ENCODE measurements around the gene DCC.

The DCC gene

DNA sequence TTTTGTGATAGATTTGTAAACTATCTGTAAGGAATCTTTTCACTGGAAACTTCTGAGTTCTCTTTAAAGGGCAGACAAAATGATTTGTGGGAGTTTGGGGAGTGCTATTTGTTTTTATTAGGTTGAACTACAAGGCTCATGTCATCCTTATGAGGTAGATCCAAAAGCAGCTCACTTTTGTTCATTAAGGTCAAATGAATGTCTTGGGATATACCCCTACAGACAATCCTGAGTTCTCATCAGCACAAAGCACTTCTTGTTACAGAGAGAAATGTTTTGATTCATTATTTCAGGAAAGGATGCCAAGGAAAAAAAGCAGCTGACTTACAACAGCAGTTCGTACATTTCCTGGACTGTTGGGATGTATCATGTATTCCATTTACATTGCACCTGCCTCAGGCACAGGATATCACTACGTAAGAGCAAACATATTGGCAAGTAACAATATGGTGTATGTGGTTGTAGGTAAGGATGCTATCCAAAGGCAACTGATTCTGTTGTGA lies 68.9 kb downstream of the DCC start:
- no peak for DNase-seq
- Histone ChIP-seq H3K27me3 (replicated peaks; ENCODE audit: control insufficient read depth, insufficient read depth, low read length, poor library complexity, severe bottlenecking) (no peaks in the 10 kb centered on the region), H3K4me1 (ENCODE audit: control insufficient read depth, insufficient read depth, low read length, poor library complexity, severe bottlenecking) (no peaks in the 10 kb centered on the region), H3K9me3 (ENCODE audit: control insufficient read depth, low read length) (no peaks in the 10 kb centered on the region), H3K4me3 (ENCODE audit: insufficient read depth, low read depth, low read length, poor library complexity, severe bottlenecking) (no peak overlapping the region), H3K36me3 (ENCODE audit: control insufficient read depth, insufficient read depth, low read length) (no peaks in the 10 kb centered on the region), H3K27ac (ENCODE audit: insufficient read depth, low read length, poor library complexity, severe bottlenecking) (no peak overlapping the region)

DNA sequence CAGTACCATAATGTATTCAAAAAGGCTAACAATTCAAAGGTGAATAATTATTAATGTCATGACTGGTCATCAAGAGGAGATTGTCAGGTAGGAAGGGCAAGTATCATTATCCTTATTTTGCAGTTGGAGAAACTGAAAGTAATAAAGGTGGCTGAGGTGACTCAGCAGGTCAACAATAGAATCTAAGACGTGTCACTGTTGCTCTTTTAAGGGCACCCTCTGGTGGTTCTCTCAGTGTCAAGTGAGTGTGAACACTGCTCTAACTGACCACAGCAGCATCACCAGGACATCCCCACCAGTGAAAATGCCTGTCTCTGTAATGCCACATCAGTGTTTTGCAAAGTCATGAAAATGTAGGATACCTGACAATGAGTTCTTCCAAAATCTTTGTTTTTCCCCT lies 69.7 kb downstream of the DCC start:
- Histone ChIP-seq H3K27ac (ENCODE audit: insufficient read depth, low read length, poor library complexity, severe bottlenecking) (no peak overlapping the region), H3K4me1 (ENCODE audit: control insufficient read depth, insufficient read depth, low read length, poor library complexity, severe bottlenecking) (no peaks in the 10 kb centered on the region), H3K27me3 (replicated peaks; ENCODE audit: control insufficient read depth, insufficient read depth, low read length, poor library complexity, severe bottlenecking) (no peaks in the 10 kb centered on the region), H3K36me3 (ENCODE audit: control insufficient read depth, insufficient read depth, low read length) (no peaks in the 10 kb centered on the region), H3K9me3 (ENCODE audit: control insufficient read depth, low read length) (no peaks in the 10 kb centered on the region), H3K4me3 (ENCODE audit: insufficient read depth, low read depth, low read length, poor library complexity, severe bottlenecking) (no peak overlapping the region)
- DNase-seq: no peak

DNA sequence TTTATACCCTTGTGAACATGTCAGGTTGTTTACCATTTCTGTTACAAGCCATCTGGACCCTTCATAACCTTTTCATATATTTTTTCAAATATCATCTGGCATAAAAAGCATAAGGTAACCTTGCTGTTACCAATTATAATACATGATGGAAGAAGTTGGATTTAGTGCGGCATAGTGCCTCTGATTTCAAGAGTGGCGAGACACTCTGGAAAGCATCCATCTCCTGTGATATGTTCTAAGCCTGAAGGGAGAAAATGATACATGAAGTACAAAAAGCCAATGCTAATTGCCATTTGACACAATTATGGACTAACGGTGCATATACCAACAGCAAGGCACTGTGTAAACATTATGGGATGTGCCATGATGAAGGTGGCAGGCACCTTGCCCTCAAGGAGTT lies 75.1 kb downstream of the DCC start:
- DNase-seq: no peak
- no peak overlapping the region for H3K27ac ChIP-seq (ENCODE audit: insufficient read depth, low read length, poor library complexity, severe bottlenecking)
- H3K4me3 ChIP-seq (ENCODE audit: insufficient read depth, low read depth, low read length, poor library complexity, severe bottlenecking): no peak overlapping the region
- H3K27me3 ChIP-seq (replicated peaks; ENCODE audit: control insufficient read depth, insufficient read depth, low read length, poor library complexity, severe bottlenecking): no peaks in the 10 kb centered on the region
- no peaks in the 10 kb centered on the region for H3K9me3 ChIP-seq (ENCODE audit: control insufficient read depth, low read length)
- H3K36me3 ChIP-seq (ENCODE audit: control insufficient read depth, insufficient read depth, low read length): no peaks in the 10 kb centered on the region
- H3K4me1 ChIP-seq (ENCODE audit: control insufficient read depth, insufficient read depth, low read length, poor library complexity, severe bottlenecking): no peaks in the 10 kb centered on the region

DNA sequence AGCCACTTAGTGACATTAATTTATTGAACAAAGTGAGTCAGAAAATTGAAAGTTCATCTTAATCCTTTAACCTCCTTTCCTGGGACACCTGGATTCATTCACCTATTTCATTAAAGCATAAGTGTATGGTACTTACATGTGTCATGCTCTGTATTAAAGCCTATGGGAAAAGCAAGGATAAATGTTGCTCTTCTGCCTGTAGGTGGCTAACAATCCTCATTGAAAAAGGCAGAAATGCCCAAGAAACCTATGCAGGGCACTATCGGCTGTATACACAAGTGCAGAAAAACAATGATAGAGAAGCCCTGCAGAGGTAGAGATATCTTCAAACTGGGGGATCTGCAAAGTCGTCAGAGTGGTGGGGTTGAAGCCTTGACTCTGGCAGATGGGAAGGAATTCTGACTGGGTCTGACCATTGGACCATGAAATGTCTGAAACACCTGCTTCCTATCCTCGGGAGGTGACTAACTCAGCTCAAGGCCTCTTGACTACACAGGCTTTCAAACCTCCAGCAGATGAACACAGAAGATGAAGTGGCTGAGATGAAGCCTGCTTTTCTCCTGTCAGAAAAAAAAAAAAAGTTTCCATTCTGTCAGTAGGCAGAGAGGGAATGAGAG lies 83.1 kb downstream of the DCC start:
- H3K36me3 ChIP-seq (ENCODE audit: control insufficient read depth, insufficient read depth, low read length): no peaks in the 10 kb centered on the region
- H3K9me3 ChIP-seq (ENCODE audit: control insufficient read depth, low read length): no peaks in the 10 kb centered on the region
- DNase-seq: no peak
- no peaks in the 10 kb centered on the region for H3K27me3 ChIP-seq (replicated peaks; ENCODE audit: control insufficient read depth, insufficient read depth, low read length, poor library complexity, severe bottlenecking)
- no peaks in the 10 kb centered on the region for H3K4me1 ChIP-seq (ENCODE audit: control insufficient read depth, insufficient read depth, low read length, poor library complexity, severe bottlenecking)
- no peak overlapping the region for H3K4me3 ChIP-seq (ENCODE audit: insufficient read depth, low read depth, low read length, poor library complexity, severe bottlenecking)
- no peak overlapping the region for H3K27ac ChIP-seq (ENCODE audit: insufficient read depth, low read length, poor library complexity, severe bottlenecking)

DNA sequence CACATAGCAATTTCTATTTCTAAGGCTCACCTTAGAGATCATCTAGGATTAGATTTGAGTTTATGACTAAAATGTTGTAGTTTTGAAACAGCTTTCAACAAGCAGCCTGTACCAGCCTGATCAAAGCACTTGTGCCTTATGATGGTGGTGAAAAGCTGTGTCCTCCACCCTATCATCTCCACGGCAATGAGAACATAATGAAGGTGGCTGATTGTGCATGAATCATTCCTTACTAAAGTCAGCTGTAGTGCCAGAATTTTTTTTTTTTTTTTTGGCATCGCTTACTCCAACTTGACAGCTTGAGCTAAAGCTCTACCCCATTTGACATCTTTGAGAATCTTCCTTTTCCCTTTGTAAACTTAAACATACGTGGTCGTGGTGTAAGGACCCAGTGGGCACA lies 86.0 kb downstream of the DCC start:
- no peak for DNase-seq

DNA sequence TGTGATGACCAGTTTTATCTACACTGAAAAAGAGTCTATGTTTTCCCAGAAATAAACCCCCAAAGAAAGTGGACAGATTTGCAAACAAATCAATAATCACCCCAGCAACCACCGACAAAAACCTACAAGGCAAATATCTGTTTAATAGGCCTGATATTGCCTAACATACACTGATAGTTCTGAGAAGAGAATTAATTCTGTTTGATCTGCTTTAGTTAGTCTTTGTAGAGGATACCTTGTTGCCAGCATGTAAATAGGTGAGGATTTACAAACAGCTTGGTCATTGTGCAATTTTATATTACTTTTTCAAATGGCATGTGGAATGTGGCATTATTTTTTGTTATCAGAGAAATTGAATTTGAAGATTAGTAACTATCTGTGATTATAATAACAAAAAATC lies 86.5 kb downstream of the DCC start:
- H3K4me1 ChIP-seq (ENCODE audit: control insufficient read depth, insufficient read depth, low read length, poor library complexity, severe bottlenecking): no peaks in the 10 kb centered on the region
- no peaks in the 10 kb centered on the region for H3K36me3 ChIP-seq (ENCODE audit: control insufficient read depth, insufficient read depth, low read length)

More for the DNA sequence above, 86.0 kb downstream of the DCC start:
- no peaks in the 10 kb centered on the region for H3K4me1 ChIP-seq (ENCODE audit: control insufficient read depth, insufficient read depth, low read length, poor library complexity, severe bottlenecking)
- H3K36me3 ChIP-seq (ENCODE audit: control insufficient read depth, insufficient read depth, low read length): no peaks in the 10 kb centered on the region
- H3K9me3 ChIP-seq (ENCODE audit: control insufficient read depth, low read length): no peaks in the 10 kb centered on the region
- H3K27ac ChIP-seq (ENCODE audit: insufficient read depth, low read length, poor library complexity, severe bottlenecking): no peak overlapping the region
- H3K4me3 ChIP-seq (ENCODE audit: insufficient read depth, low read depth, low read length, poor library complexity, severe bottlenecking): no peak overlapping the region
- H3K27me3 ChIP-seq (replicated peaks; ENCODE audit: control insufficient read depth, insufficient read depth, low read length, poor library complexity, severe bottlenecking): no peaks in the 10 kb centered on the region

DNA sequence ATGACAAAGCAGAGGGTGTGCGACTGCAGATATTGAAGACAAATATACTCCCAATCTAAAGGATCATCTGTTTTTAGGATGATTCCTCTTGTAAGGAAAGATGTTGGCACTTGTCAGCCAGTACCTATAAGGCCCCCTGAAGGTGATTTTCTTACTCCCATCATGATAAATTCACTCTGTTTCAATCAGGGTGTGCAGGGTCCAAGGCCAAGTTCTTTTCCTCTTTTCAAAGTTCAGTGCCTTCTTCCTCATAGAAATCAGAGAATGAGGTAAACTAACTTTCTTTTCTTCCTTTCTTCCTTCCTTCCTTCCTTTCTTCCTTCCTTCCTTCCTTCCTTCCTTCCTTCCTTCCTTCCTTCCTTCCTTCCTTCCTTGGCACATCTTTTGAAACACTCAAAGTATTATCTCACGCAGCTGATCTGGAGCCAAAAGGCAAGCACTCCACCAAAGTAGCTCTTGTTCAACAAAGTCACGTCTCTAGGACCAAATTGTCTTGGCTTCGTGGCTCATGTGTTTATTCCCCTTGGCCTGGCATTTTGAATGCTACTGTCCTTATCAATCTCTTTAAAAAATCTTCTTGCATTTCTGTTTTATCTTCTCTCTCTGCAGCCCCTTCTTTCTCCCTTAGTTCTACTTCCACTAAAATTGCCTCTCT lies 87.7 kb downstream of the DCC start:
- no peaks in the 10 kb centered on the region for H3K36me3 ChIP-seq (ENCODE audit: control insufficient read depth, insufficient read depth, low read length)
- DNase-seq: no peak
- no peaks in the 10 kb centered on the region for H3K9me3 ChIP-seq (ENCODE audit: control insufficient read depth, low read length)

More for the DNA sequence above, 86.5 kb downstream of the DCC start:
- Histone ChIP-seq H3K27ac (ENCODE audit: insufficient read depth, low read length, poor library complexity, severe bottlenecking) (no peak overlapping the region), H3K9me3 (ENCODE audit: control insufficient read depth, low read length) (no peaks in the 10 kb centered on the region), H3K4me3 (ENCODE audit: insufficient read depth, low read depth, low read length, poor library complexity, severe bottlenecking) (no peak overlapping the region), H3K27me3 (replicated peaks; ENCODE audit: control insufficient read depth, insufficient read depth, low read length, poor library complexity, severe bottlenecking) (no peaks in the 10 kb centered on the region)
- no peak for DNase-seq

DNA sequence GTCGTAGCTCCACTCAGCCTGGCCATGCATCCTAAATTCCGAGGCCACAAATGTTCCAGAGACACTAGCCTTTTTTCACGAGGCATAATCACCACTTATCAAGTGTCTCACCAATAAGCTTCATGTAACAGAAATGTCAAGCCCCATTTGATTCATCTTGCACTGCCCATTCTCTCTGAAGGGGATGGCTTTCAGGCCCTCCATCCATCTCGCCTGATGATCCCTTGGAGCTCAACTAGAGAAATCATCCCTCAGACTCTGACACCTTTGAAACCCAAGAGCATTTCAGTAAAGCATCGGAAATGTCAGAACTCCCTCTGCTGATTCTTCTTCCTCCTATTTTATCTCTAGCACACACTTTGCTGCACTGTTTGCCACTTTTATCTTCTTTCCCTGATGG lies 91.7 kb downstream of the DCC start:
- Histone ChIP-seq H3K4me1 (ENCODE audit: control insufficient read depth, insufficient read depth, low read length, poor library complexity, severe bottlenecking) (no peaks in the 10 kb centered on the region), H3K27ac (ENCODE audit: insufficient read depth, low read length, poor library complexity, severe bottlenecking) (no peak overlapping the region), H3K4me3 (ENCODE audit: insufficient read depth, low read depth, low read length, poor library complexity, severe bottlenecking) (no peak overlapping the region), H3K36me3 (ENCODE audit: control insufficient read depth, insufficient read depth, low read length) (no peaks in the 10 kb centered on the region), H3K9me3 (ENCODE audit: control insufficient read depth, low read length) (no peaks in the 10 kb centered on the region), H3K27me3 (replicated peaks; ENCODE audit: control insufficient read depth, insufficient read depth, low read length, poor library complexity, severe bottlenecking) (no peaks in the 10 kb centered on the region)
- DNase-seq: no peak

More for the DNA sequence above, 87.7 kb downstream of the DCC start:
- Histone ChIP-seq H3K27ac (ENCODE audit: insufficient read depth, low read length, poor library complexity, severe bottlenecking) (no peak overlapping the region), H3K27me3 (replicated peaks; ENCODE audit: control insufficient read depth, insufficient read depth, low read length, poor library complexity, severe bottlenecking) (no peaks in the 10 kb centered on the region), H3K4me3 (ENCODE audit: insufficient read depth, low read depth, low read length, poor library complexity, severe bottlenecking) (no peak overlapping the region), H3K4me1 (ENCODE audit: control insufficient read depth, insufficient read depth, low read length, poor library complexity, severe bottlenecking) (no peaks in the 10 kb centered on the region)

DNA sequence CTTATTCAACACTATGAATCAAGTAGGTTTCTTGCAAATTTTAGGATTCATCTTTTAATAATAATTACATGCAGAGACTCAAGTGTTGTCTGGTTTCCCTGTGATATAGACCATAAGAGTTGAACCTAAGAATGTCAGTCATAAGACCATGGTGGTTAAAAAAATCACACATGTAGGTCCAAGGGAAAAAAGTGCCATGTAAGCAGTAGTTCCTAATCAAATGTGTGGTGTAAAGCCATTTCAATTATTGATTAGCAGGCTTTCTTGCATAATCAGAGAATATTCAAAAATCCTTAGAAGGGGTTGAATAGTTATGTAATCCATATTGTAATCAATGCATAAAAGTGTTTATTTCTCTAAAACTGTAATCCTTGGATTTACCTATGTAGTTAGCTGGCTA lies 93.8 kb downstream of the DCC start:
- H3K9me3 ChIP-seq (ENCODE audit: control insufficient read depth, low read length): no peaks in the 10 kb centered on the region
- no peak for DNase-seq
- no peaks in the 10 kb centered on the region for H3K4me1 ChIP-seq (ENCODE audit: control insufficient read depth, insufficient read depth, low read length, poor library complexity, severe bottlenecking)
- no peak overlapping the region for H3K4me3 ChIP-seq (ENCODE audit: insufficient read depth, low read depth, low read length, poor library complexity, severe bottlenecking)
- no peak overlapping the region for H3K27ac ChIP-seq (ENCODE audit: insufficient read depth, low read length, poor library complexity, severe bottlenecking)
- H3K36me3 ChIP-seq (ENCODE audit: control insufficient read depth, insufficient read depth, low read length): no peaks in the 10 kb centered on the region
- no peaks in the 10 kb centered on the region for H3K27me3 ChIP-seq (replicated peaks; ENCODE audit: control insufficient read depth, insufficient read depth, low read length, poor library complexity, severe bottlenecking)

DNA sequence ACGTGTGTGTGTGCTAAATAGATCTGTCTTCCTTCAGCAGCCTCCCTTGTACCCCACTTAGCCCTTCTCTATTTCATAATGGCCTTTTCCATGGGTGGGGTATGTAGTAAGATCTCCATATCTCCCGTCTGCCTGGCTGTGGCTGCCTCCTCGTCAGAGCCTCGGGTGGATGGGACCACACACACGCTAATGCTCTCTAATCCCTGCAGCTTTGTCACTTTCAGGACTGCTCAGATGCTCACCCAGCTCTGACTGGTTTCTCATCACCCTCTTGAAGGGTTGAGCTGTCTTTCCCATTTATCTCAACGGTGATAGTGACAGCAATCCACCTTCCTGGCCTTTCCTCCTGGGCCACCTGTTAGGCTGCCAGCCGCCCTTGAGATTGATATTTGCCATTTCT lies 95.3 kb downstream of the DCC start:
- DNase-seq: no peak
- Histone ChIP-seq H3K27me3 (replicated peaks; ENCODE audit: control insufficient read depth, insufficient read depth, low read length, poor library complexity, severe bottlenecking) (no peaks in the 10 kb centered on the region), H3K9me3 (ENCODE audit: control insufficient read depth, low read length) (no peaks in the 10 kb centered on the region), H3K4me1 (ENCODE audit: control insufficient read depth, insufficient read depth, low read length, poor library complexity, severe bottlenecking) (no peaks in the 10 kb centered on the region), H3K27ac (ENCODE audit: insufficient read depth, low read length, poor library complexity, severe bottlenecking) (no peak overlapping the region), H3K4me3 (ENCODE audit: insufficient read depth, low read depth, low read length, poor library complexity, severe bottlenecking) (no peak overlapping the region), H3K36me3 (ENCODE audit: control insufficient read depth, insufficient read depth, low read length) (no peaks in the 10 kb centered on the region)
